HFF-Myc (cell line): ENCODE results near the gene CKAP5.

Source experiments
- DNase-seq: peaks from one replicate; pipeline ENCODE4 v3.0.0-alpha.2; 2011; ENCODE audit warnings: low read depth; ENCODE audit errors: extremely low read depth
- H3K4me3 ChIP-seq: replicated peaks from 2 replicates; pipeline ENCODE4 v1.5.1; 2011; ENCODE audit warnings: low read depth, mild to moderate bottlenecking, control low read depth, low read length
- CTCF ChIP-seq: IDR thresholded peaks from 2 replicates; pipeline ENCODE4 v1.5.1; 2012; ENCODE audit warnings: mild to moderate bottlenecking, low read depth, low read length, control low read depth; ENCODE audit errors: missing control alignments

Gene CKAP5

GRCh38 chr11:46840116-46840515 lies 6.0 kb downstream of the CKAP5 start:
- H3K4me3 ChIP-seq: no peak overlapping the region
- DNase-seq: no peak
- no peak for TF ChIP-seq CTCF

GRCh38 chr11:46838501-46838900 lies 7.6 kb downstream of the CKAP5 start:
- H3K4me3 ChIP-seq: no peak overlapping the region
- TF ChIP-seq CTCF: no peak
- no peak for DNase-seq

GRCh38 chr11:46837860-46838259 lies 8.2 kb downstream of the CKAP5 start:
- no peak for TF ChIP-seq CTCF
- H3K4me3 ChIP-seq: no peak overlapping the region
- DNase-seq: no peak

- DNase-seq: no peak
- H3K4me3 ChIP-seq: no peak overlapping the region
- no peak for TF ChIP-seq CTCF
Observed at GRCh38 chr11:46836870-46837269, 9.2 kb downstream of the CKAP5 start.

- no peak overlapping the region for H3K4me3 ChIP-seq
- no peak for DNase-seq
- TF ChIP-seq CTCF: no peak
Observed at GRCh38 chr11:46836431-46836830, 9.6 kb downstream of the CKAP5 start.

GRCh38 chr11:46835897-46836296 lies 10.2 kb downstream of the CKAP5 start:
- TF ChIP-seq CTCF: no peak
- no peak overlapping the region for H3K4me3 ChIP-seq
- no peak for DNase-seq

GRCh38 chr11:46834821-46835220 lies 11.3 kb downstream of the CKAP5 start:
- no peak overlapping the region for H3K4me3 ChIP-seq
- TF ChIP-seq CTCF: no peak
- no peak for DNase-seq
